ENCODE data around the gene SNAPC5. TPM values are rescaled to one million over a fixed set of nuclear protein-coding genes. Genes with fewer than 3 reads are reported as not detected.
"Not testable (repeated sequence)": the region's sequence is repeated elsewhere in the genome, so short reads cannot be mapped to it uniquely, and the experiment has no call there.

SNAPC5 gene
- total RNA-seq, 1 donor from 2014 or later = 25.9 TPM

DNA sequence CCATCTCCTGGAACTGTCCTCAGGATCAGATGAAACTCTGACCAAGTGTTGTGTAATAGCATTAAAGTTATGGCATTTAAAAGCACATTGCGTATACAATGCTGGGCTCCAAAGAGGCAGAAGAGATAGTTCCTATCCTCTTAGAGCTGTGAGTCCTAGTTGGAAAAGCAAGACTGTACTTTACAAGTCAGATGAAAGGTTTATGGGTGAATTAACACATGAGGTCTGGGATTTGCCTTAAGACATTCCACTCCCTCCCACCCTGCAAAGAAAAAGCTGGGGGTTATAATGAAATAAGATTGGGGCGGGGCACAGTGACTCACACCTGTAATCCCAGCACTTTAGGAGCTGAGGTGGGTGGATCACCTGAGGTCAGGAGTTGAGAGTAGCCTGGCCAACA, 35.6 kb downstream of the SNAPC5 start:
- H3K27ac Mint-ChIP-seq = peak overlapping the region; percentile 41
- no peaks in the 10 kb centered on the region for H3K9me3 Mint-ChIP-seq (ENCODE audit: low read depth)
- peaks cover 7% of the 10 kb centered on the region for H3K4me1 Mint-ChIP-seq (ENCODE audit: low read depth)
- no peak overlapping the region for H3K4me3 Mint-ChIP-seq (ENCODE audit: low read depth)
- H3K36me3 Mint-ChIP-seq (ENCODE audit: insufficient read depth) = peaks cover 21% of the 10 kb centered on the region
- no peak for DNase-seq (ENCODE audit: low spot score, unreplicated experiment)
- no peaks in the 10 kb centered on the region for H3K27me3 Mint-ChIP-seq
- TF ChIP-seq CTCF (IDR thresholded peaks at IDR 0.05; ENCODE audit: unreplicated experiment) = no peak

GRCh38 chr15:66461294-66461693, 36.3 kb downstream of the SNAPC5 start:
- H3K36me3 Mint-ChIP-seq (ENCODE audit: insufficient read depth) = peaks cover 17% of the 10 kb centered on the region
- H3K27ac Mint-ChIP-seq; H3K4me1 Mint-ChIP-seq (ENCODE audit: low read depth): not testable (repeated sequence)

GRCh38 chr15:66459818-66460615, 37.5 kb downstream of the SNAPC5 start:
- H3K4me1 Mint-ChIP-seq (ENCODE audit: low read depth) = peaks cover 7% of the 10 kb centered on the region
- no peaks in the 10 kb centered on the region for H3K27me3 Mint-ChIP-seq

More at GRCh38 chr15:66461294-66461693, 36.3 kb downstream of the SNAPC5 start:
- H3K9me3 Mint-ChIP-seq (ENCODE audit: low read depth); H3K27me3 Mint-ChIP-seq; H3K4me3 Mint-ChIP-seq (ENCODE audit: low read depth); DNase-seq (ENCODE audit: low spot score, unreplicated experiment): not testable (repeated sequence)

GRCh38 chr15:66456211-66456610, 41.4 kb downstream of the SNAPC5 start:
- no peak overlapping the region for H3K27ac Mint-ChIP-seq
- DNase-seq (ENCODE audit: low spot score, unreplicated experiment) = no peak
- no peaks in the 10 kb centered on the region for H3K27me3 Mint-ChIP-seq
- peaks cover 6% of the 10 kb centered on the region for H3K36me3 Mint-ChIP-seq (ENCODE audit: insufficient read depth)
- H3K4me1 Mint-ChIP-seq (ENCODE audit: low read depth) = peaks cover 5% of the 10 kb centered on the region
- no peak overlapping the region for H3K4me3 Mint-ChIP-seq (ENCODE audit: low read depth)
- H3K9me3 Mint-ChIP-seq (ENCODE audit: low read depth) = no peaks in the 10 kb centered on the region
- TF ChIP-seq CTCF (IDR thresholded peaks at IDR 0.05; ENCODE audit: unreplicated experiment) = no peak

More at GRCh38 chr15:66459818-66460615, 37.5 kb downstream of the SNAPC5 start:
- DNase-seq (ENCODE audit: low spot score, unreplicated experiment) = no peak
- no peak overlapping the region for H3K4me3 Mint-ChIP-seq (ENCODE audit: low read depth)
- peaks cover 8% of the 10 kb centered on the region for H3K36me3 Mint-ChIP-seq (ENCODE audit: insufficient read depth)
- H3K9me3 Mint-ChIP-seq (ENCODE audit: low read depth) = no peaks in the 10 kb centered on the region
- no peak for TF ChIP-seq CTCF (IDR thresholded peaks at IDR 0.05; ENCODE audit: unreplicated experiment)
- H3K27ac Mint-ChIP-seq = no peak overlapping the region

DNA sequence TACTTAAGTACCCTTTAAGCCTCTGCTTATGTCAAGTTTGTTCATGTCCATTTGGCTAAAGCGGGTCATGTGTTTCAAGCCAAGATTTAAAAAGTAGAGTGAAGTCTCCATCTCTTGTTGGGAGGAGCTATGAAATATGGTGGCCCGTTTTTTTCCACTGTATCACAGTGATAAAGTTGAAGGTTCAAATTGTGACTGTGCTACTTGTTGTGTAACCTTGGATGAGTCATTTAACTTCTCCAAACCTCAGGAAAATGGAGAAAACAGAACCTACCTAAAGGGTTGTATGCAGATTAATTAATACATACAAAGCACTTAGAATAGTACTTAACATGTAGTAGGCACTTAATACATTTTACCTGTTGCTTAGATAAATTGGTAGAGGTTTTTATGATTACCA, 43.4 kb downstream of the SNAPC5 start:
- TF ChIP-seq CTCF (IDR thresholded peaks at IDR 0.05; ENCODE audit: unreplicated experiment) = no peak
- DNase-seq (ENCODE audit: low spot score, unreplicated experiment) = no peak
- no peaks in the 10 kb centered on the region for H3K4me1 Mint-ChIP-seq (ENCODE audit: low read depth)
- H3K27me3 Mint-ChIP-seq = no peaks in the 10 kb centered on the region
- H3K27ac Mint-ChIP-seq = no peak overlapping the region
- H3K9me3 Mint-ChIP-seq (ENCODE audit: low read depth) = no peaks in the 10 kb centered on the region
- peaks cover 6% of the 10 kb centered on the region for H3K36me3 Mint-ChIP-seq (ENCODE audit: insufficient read depth)
- no peak overlapping the region for H3K4me3 Mint-ChIP-seq (ENCODE audit: low read depth)
